ENCODE data around the gene PHF10. TPM values are rescaled to one million over a fixed set of nuclear protein-coding genes. Genes with fewer than 3 reads are reported as not detected.

PHF10 gene
- polyA plus RNA-seq, 1 of the 3 experiments (the other 2 are of a cell fraction) = 23.5 TPM

DNA sequence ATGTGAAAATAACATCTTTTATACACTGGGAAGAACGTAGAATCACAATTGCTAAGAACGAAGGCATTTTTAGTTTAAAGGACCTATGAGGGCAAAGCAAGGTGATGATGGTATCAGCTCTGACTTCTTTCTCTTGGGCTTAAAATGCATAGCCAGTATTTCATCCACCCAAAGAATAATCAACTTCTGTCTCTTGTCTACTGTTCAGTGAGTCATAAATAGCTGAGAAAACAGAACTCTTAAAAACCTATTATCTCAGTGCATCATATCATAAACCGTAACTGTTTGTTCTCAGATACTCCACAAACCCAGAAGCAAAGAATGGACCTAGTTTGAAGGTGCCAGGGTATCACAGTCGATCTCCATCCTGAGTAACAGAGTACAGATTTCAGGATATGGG, 5.2 kb downstream of the PHF10 start:
- 72% methylated on average over 4 of the region's 4 CpGs for WGBS (ENCODE audit: low lambda C conversion rate)
- no peaks in the 10 kb centered on the region for H3K9me3 ChIP-seq
- no peak overlapping the region for H2AFZ ChIP-seq (ENCODE audit: low read depth)
- H3K4me1 ChIP-seq (ENCODE audit: control insufficient read depth in 1 of 2, insufficient read depth in 2 of 2, low read depth in 1 of 2, low read length in 1 of 2) = peaks cover 11 to 15% of the 10 kb centered on the region in 2 experiments; a peak in 3 of 4 replicates
- H3K36me3 ChIP-seq (replicated peaks in 1 of 2; ENCODE audit: control insufficient read depth in 1 of 2, insufficient read depth in 2 of 2, low read length in 1 of 2) = peaks cover 33 to 36% of the 10 kb centered on the region in 2 experiments
- no peak for DNase-seq
- peaks cover 72% of the 10 kb centered on the region for H3K79me2 ChIP-seq (ENCODE audit: insufficient read depth)
- no peak overlapping the region for H3K4me3 ChIP-seq (ENCODE audit: low read depth in 2 of 2, low read length in 1 of 2)
- H3K27ac ChIP-seq (ENCODE audit: low read depth in 2 of 2, low read length in 1 of 2) = no peak overlapping the region
- TF ChIP-seq TCF12 (IDR thresholded peaks at IDR 0.05) (peak; percentile 15; the same call in 1 of the 2 replicates), MXI1 (IDR thresholded peaks at IDR 0.05; ENCODE audit: low read depth, low read length) (no peak)
- ChIA-PET POLR2A (interaction anchor here (0.8 kb wide), 1 partner anchor 14 kb away, joined by 3 read pairs; no protein-coding TSS in a partner anchor), CTCF (interaction anchor here (3.4 to 3.9 kb wide), 2 partner anchors 10 to 16 kb away, joined by 17 to 18 read pairs; partner anchors contain the start of genes C6orf120 and WDR27)
- H3K4me2 ChIP-seq = no peak overlapping the region
- no peaks in the 10 kb centered on the region for H3K27me3 ChIP-seq (ENCODE audit: insufficient read depth)
- H3K9me2 ChIP-seq = no peaks in the 10 kb centered on the region
- peaks cover 23% of the 10 kb centered on the region for H4K20me1 ChIP-seq (ENCODE audit: insufficient read depth)
- peaks cover 19% of the 10 kb centered on the region for H3F3A ChIP-seq (replicated peaks; ENCODE audit: insufficient read depth)
- no peak overlapping the region for H3K9ac ChIP-seq

DNA sequence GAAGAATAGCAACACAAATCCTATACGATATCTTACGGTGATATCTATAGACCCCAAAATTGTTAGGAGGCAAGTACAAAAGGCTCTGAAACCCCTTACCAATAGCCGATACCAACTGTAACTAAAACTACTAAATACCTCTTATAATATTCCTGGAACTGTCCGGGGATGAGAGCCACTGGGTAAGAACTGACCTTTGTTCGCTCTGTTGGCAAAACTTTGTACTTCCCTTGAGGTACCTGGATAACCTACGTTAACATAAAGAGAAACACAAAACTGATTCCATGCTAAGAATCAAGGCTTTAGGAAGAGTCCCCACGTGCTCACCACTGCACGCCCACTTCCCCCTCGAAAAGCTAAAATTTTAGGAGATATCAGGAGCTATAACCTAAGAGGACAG, 9.7 kb downstream of the PHF10 start:
- peaks cover 32% of the 10 kb centered on the region for H3K79me2 ChIP-seq (ENCODE audit: insufficient read depth)
- CTCF ChIA-PET = interaction anchor here (0.8 kb wide), 1 partner anchor 12 kb away, joined by 4 read pairs; the partner anchor contains the start of genes C6orf120 and WDR27
- H3K4me2 ChIP-seq = no peak overlapping the region
- peaks cover 5% of the 10 kb centered on the region for H3F3A ChIP-seq (replicated peaks; ENCODE audit: insufficient read depth)
- POLR2A ChIA-PET = interaction anchor here (0.9 kb wide), 1 partner anchor 13 kb away, joined by 3 read pairs; the partner anchor contains the start of genes C6orf120 and WDR27
- H3K36me3 ChIP-seq (replicated peaks in 1 of 2; ENCODE audit: control insufficient read depth in 1 of 2, insufficient read depth in 2 of 2, low read length in 1 of 2) = peaks cover 67 to 69% of the 10 kb centered on the region in 2 experiments
- H3K9ac ChIP-seq = no peak overlapping the region
- no peaks in the 10 kb centered on the region for H3K9me2 ChIP-seq
- WGBS (ENCODE audit: low lambda C conversion rate) = 94% methylated on average over 9 of the region's 9 CpGs
- H3K4me3 ChIP-seq (ENCODE audit: low read depth in 2 of 2, low read length in 1 of 2) = no peak overlapping the region
- peaks cover 9% of the 10 kb centered on the region; the same call in 1 of the 2 replicates for H4K20me1 ChIP-seq (ENCODE audit: insufficient read depth)
- no peak for TF ChIP-seq MXI1 (IDR thresholded peaks at IDR 0.05; ENCODE audit: low read depth, low read length)
- no peak for TF ChIP-seq CHD2 (IDR thresholded peaks at IDR 0.05; ENCODE audit: low read length, partially characterized antibody)
- TF ChIP-seq, protein P1, sequence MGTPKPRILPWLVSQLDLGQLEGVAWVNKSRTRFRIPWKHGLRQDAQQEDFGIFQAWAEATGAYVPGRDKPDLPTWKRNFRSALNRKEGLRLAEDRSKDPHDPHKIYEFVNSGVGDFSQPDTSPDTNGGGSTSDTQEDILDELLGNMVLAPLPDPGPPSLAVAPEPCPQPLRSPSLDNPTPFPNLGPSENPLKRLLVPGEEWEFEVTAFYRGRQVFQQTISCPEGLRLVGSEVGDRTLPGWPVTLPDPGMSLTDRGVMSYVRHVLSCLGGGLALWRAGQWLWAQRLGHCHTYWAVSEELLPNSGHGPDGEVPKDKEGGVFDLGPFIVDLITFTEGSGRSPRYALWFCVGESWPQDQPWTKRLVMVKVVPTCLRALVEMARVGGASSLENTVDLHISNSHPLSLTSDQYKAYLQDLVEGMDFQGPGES (IDR thresholded peaks at IDR 0.05; ENCODE audit: low read depth, low read length) = no peak
- TF ChIP-seq FOXJ3 (CRISPR knock-in tag; IDR thresholded peaks at IDR 0.05) = no peak
- no peak for TF ChIP-seq TEAD4 (IDR thresholded peaks at IDR 0.05; ENCODE audit: borderline replicate concordance, insufficient read depth)
- no peak for TF ChIP-seq RAD21 (IDR thresholded peaks at IDR 0.05; ENCODE audit: low read length)
- TF ChIP-seq NFIC (IDR thresholded peaks at IDR 0.05; ENCODE audit: borderline replicate concordance) = no peak
- TF ChIP-seq, protein P2, sequence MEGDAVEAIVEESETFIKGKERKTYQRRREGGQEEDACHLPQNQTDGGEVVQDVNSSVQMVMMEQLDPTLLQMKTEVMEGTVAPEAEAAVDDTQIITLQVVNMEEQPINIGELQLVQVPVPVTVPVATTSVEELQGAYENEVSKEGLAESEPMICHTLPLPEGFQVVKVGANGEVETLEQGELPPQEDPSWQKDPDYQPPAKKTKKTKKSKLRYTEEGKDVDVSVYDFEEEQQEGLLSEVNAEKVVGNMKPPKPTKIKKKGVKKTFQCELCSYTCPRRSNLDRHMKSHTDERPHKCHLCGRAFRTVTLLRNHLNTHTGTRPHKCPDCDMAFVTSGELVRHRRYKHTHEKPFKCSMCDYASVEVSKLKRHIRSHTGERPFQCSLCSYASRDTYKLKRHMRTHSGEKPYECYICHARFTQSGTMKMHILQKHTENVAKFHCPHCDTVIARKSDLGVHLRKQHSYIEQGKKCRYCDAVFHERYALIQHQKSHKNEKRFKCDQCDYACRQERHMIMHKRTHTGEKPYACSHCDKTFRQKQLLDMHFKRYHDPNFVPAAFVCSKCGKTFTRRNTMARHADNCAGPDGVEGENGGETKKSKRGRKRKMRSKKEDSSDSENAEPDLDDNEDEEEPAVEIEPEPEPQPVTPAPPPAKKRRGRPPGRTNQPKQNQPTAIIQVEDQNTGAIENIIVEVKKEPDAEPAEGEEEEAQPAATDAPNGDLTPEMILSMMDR (IDR thresholded peaks at IDR 0.05) = no peak
- TF ChIP-seq ELF1 (IDR thresholded peaks at IDR 0.05) = no peak
- TF ChIP-seq FOXM1 (IDR thresholded peaks at IDR 0.05; ENCODE audit: low read depth) = no peak
- TF ChIP-seq EZH2phosphoT487 (IDR thresholded peaks at IDR 0.05; ENCODE audit: borderline replicate concordance, low read depth) = no peak
- TF ChIP-seq YY1 (IDR thresholded peaks at IDR 0.05; ENCODE audit: low read depth) = no peak
- no peak overlapping the region for H3K27ac ChIP-seq (ENCODE audit: low read depth in 2 of 2, low read length in 1 of 2)
- no peak for DNase-seq
- H3K4me1 ChIP-seq (ENCODE audit: control insufficient read depth in 1 of 2, insufficient read depth in 2 of 2, low read depth in 1 of 2, low read length in 1 of 2) = peaks cover 0 to 7% of the 10 kb centered on the region in 2 experiments; a peak in 2 of 4 replicates
- H3K9me3 ChIP-seq = no peaks in the 10 kb centered on the region
- no peaks in the 10 kb centered on the region for H3K27me3 ChIP-seq (ENCODE audit: insufficient read depth)
- H2AFZ ChIP-seq (ENCODE audit: low read depth) = no peak overlapping the region

All from SK-N-SH (cell line).